ENCODE results near the gene QRSL1.
A peak's percentile ranks its signal among the peaks of the same experiment; 100 is the strongest.
"Not testable (repeated sequence)": the region's sequence is repeated elsewhere in the genome, so short reads cannot be mapped to it uniquely, and the experiment has no call there.

QRSL1 gene

GRCh38 chr6:106629103-106629858 lies at the start of gene QRSL1, which contains the start of gene RTN4IP1:
Gene QRSL1, plus strand, starts transcription at chr6:106629578. Its CDS starts 104 bp downstream, at chr6:106629682.
Gene RTN4IP1, minus strand, starts transcription at chr6:106629498. Its CDS starts 477 bp downstream, at chr6:106629021.
- DNase-seq, result peak; percentile 85

- DNase-seq, result no peak
These were observed 47.9 kb upstream of the QRSL1 start for GRCh38 chr6:106581468-106581867.

- no peak for DNase-seq
These were observed 42.5 kb upstream of the QRSL1 start for GRCh38 chr6:106586815-106587415.

GRCh38 chr6:106588937-106589336 lies 40.4 kb upstream of the QRSL1 start:
- not testable (repeated sequence) for DNase-seq

- no peak for DNase-seq
These were observed 38.1 kb upstream of the QRSL1 start for GRCh38 chr6:106591111-106591825.

GRCh38 chr6:106599440-106599839 lies 29.9 kb upstream of the QRSL1 start:
- DNase-seq, result no peak

GRCh38 chr6:106600329-106600728 lies 29.0 kb upstream of the QRSL1 start:
- no peak for DNase-seq

GRCh38 chr6:106608080-106608668 lies 21.2 kb upstream of the QRSL1 start:
- peak; percentile 22 for DNase-seq

- DNase-seq, result no peak
These were observed 19.7 kb upstream of the QRSL1 start for GRCh38 chr6:106609699-106610098.

GRCh38 chr6:106611030-106611429 lies 18.3 kb upstream of the QRSL1 start:
- DNase-seq, result no peak

- no peak for DNase-seq
These were observed 16.5 kb upstream of the QRSL1 start for GRCh38 chr6:106612671-106613416.

GRCh38 chr6:106613590-106613989 lies 15.8 kb upstream of the QRSL1 start:
- no peak for DNase-seq

- DNase-seq, result no peak
These were observed 15.2 kb upstream of the QRSL1 start for GRCh38 chr6:106614166-106614565.

GRCh38 chr6:106614592-106615257 lies 14.7 kb upstream of the QRSL1 start:
- DNase-seq, result no peak

GRCh38 chr6:106617302-106617701 lies 12.1 kb upstream of the QRSL1 start:
- no peak for DNase-seq

- no peak for DNase-seq
These were observed 11.5 kb upstream of the QRSL1 start for GRCh38 chr6:106617857-106618256.

- DNase-seq, result no peak
These were observed 11.1 kb upstream of the QRSL1 start for GRCh38 chr6:106618324-106618723.

- no peak for DNase-seq
These were observed 10.2 kb upstream of the QRSL1 start for GRCh38 chr6:106619223-106619622.

- DNase-seq, result no peak
These were observed 8.3 kb upstream of the QRSL1 start for GRCh38 chr6:106620931-106621672.

- no peak for DNase-seq
These were observed 7.0 kb upstream of the QRSL1 start for GRCh38 chr6:106622412-106622811.

GRCh38 chr6:106623039-106623438 lies 6.3 kb upstream of the QRSL1 start:
- DNase-seq, result no peak
